Prostate gland (tissue), 2 donors: ENCODE measurements around the gene ZMPSTE24. TPM values are rescaled to one million over a fixed set of nuclear protein-coding genes. Genes with fewer than 3 reads are reported as not detected.
"Not testable (repeated sequence)": the region's sequence is repeated elsewhere in the genome, so short reads cannot be mapped to it uniquely, and the experiment has no call there.

Experiments used
- DNase-seq: peaks from one replicate; pipeline ENCODE4 v3.0.0-alpha.2; 2019; ENCODE audit warnings: low spot score
- H3K27ac ChIP-seq, 2 donors: fragments of 200-600 bp; sonication (generic); 2 replicates each; pipeline ENCODE4 v1.5.1; 2017 to 2019
- H3K27me3 ChIP-seq: fragments of 200-600 bp; sonication (generic); replicated peaks from 2 replicates; pipeline ENCODE4 v1.5.1; 2019; ENCODE audit not compliant: insufficient read depth
- H3K36me3 ChIP-seq, 2 donors: fragments of 200-600 bp; sonication (generic); 1 replicate in 1 of 2; 2 replicates in 1 of 2; pipeline versions ENCODE4 v1.5.1 to v1.8.1; 2017 to 2019
- H3K4me1 ChIP-seq: fragments of 200-600 bp; sonication (generic); replicated peaks from 2 replicates; pipeline ENCODE4 v1.5.1; 2019
- H3K4me3 ChIP-seq, 2 donors: fragments of 200-600 bp; sonication (generic); 2 replicates each; pipeline ENCODE4 v1.5.1; 2017 to 2019
- H3K9me3 ChIP-seq: fragments of 200-600 bp; sonication (generic); 2 replicates; pipeline ENCODE4 v1.5.1; 2017
- CTCF ChIP-seq, 4 experiments: fragments of 200-600 bp in 2 of 4; fragments of 450-650 bp in 2 of 4; sonication (generic) in 2 of 4; IDR thresholded peaks; 1 replicate in 3 of 4; 2 replicates in 1 of 4; pipeline ENCODE4 v1.5.1; 2016 to 2019; ENCODE audit warnings: antibody characterized with exemption in 4 of 4, mild to moderate bottlenecking in 2 of 4, moderate library complexity in 2 of 4
- POLR2A ChIP-seq: fragments of 450-650 bp; IDR thresholded peaks from one replicate; pipeline ENCODE4 v1.6.1; 2016; ENCODE audit warnings: antibody characterized with exemption, mild to moderate bottlenecking
- POLR2AphosphoS5 ChIP-seq: sonication (generic); formaldehyde crosslinking; IDR thresholded peaks from one replicate; pipeline ENCODE4 v1.6.1; 2017; ENCODE audit warnings: antibody characterized with exemption
- WGBS: methylation state at CpG from one replicate; pipeline ENCODE4 v1.1.5; 2018; 5-methylcytosine and 5-hydroxymethylcytosine counted together
- intact Hi-C: fragments of 100-400 bp; cut with DNase I; formaldehyde crosslinking; loops from one replicate; pipeline ENCODE4 v1.14.2; 2022
- total RNA-seq, 2 donors: library from RNA; depleted of rRNA; stranded (reverse); fragments of >200 nt; gene quantifications; one replicate each; pipeline ENCODE4 v1.1.0, GENCODE V29; 2016

ZMPSTE24 gene
- total RNA-seq, 2 donors from 2014 or later = 32.8 to 57.7 TPM

- WGBS = 77% methylated on average over 6 of the region's 6 CpGs
- Histone ChIP-seq H3K9me3 (no peaks in the 10 kb centered on the region), H3K27ac (no peak overlapping the region), H3K27me3 (no peaks in the 10 kb centered on the region), H3K4me1 (no peaks in the 10 kb centered on the region), H3K36me3 (no peaks in the 10 kb centered on the region), H3K4me3 (no peak overlapping the region)
- intact Hi-C loops = loop anchor here (5.0 kb wide), 1 partner anchor 71 kb away; no protein-coding TSS in a partner anchor
- TF ChIP-seq POLR2AphosphoS5 (no peak), POLR2A (no peak), CTCF (IDR thresholded peaks at IDR 0.05) (no peak)
- DNase-seq = no peak
Observed at GRCh38 chr1:40341491-40342380, 83.7 kb downstream of the ZMPSTE24 start.

GRCh38 chr1:40342381-40342717, 84.3 kb downstream of the ZMPSTE24 start:
- intact Hi-C loops = loop anchor here (5.0 kb wide), 1 partner anchor 70 kb away; no protein-coding TSS in a partner anchor

More at GRCh38 chr1:40342381-40342717, 84.3 kb downstream of the ZMPSTE24 start:
- H3K4me3 ChIP-seq, H3K36me3 ChIP-seq, H3K9me3 ChIP-seq, H3K27me3 ChIP-seq, H3K27ac ChIP-seq, H3K4me1 ChIP-seq, DNase-seq: not testable (repeated sequence)
- 83% methylated on average over 3 of the region's 3 CpGs for WGBS

Other genes with a start within 250 kb of the ZMPSTE24 start
- gene CAP1, start 217.5 kb upstream of the ZMPSTE24 start, total RNA-seq = 100 to 1,000 TPM; 128 to 187 TPM
- 100 to 1,000 TPM in 1 of 2 donors, 10 to 100 TPM in 1; 86.2 to 126 TPM for gene PPT1, start 161.0 kb upstream of the ZMPSTE24 start, total RNA-seq
- 10 to 100 TPM; 12.4 to 19.8 TPM for gene RLF, start 96.8 kb upstream of the ZMPSTE24 start, total RNA-seq
- gene TMCO2, start 10.3 kb upstream of the ZMPSTE24 start, total RNA-seq = 1 to 10 TPM in 1 of 2 donors, not detected in 1; 5.5 TPM
- gene COL9A2, start 59.0 kb downstream of the ZMPSTE24 start, total RNA-seq = 10 to 100 TPM; 16.1 to 27.6 TPM
- 10 to 100 TPM; 22.0 to 39.6 TPM for gene SMAP2, start 115.5 kb downstream of the ZMPSTE24 start, total RNA-seq
- gene ZFP69B, start 192.2 kb downstream of the ZMPSTE24 start, total RNA-seq = 1 to 10 TPM in 1 of 2 donors, under 1 TPM in 1; 0.46 to 2.9 TPM
- 1 to 10 TPM; 3.1 to 3.2 TPM for gene ZFP69, start 219.1 kb downstream of the ZMPSTE24 start, total RNA-seq